ENCODE results near the gene ATG4C.

The ATG4C gene

GRCh38 chr1:62836856-62837540, 53.1 kb downstream of the ATG4C start:
- no peak for DNase-seq (ENCODE audit: extremely low read depth in 1 of 2, low read depth in 1 of 2)

- DNase-seq (ENCODE audit: extremely low read depth in 1 of 2, low read depth in 1 of 2): no peak
Measured at GRCh38 chr1:62840555-62840954, 56.6 kb downstream of the ATG4C start.

GRCh38 chr1:62841587-62842169, 57.7 kb downstream of the ATG4C start:
- DNase-seq (ENCODE audit: extremely low read depth in 1 of 2, low read depth in 1 of 2): no peak

DNA sequence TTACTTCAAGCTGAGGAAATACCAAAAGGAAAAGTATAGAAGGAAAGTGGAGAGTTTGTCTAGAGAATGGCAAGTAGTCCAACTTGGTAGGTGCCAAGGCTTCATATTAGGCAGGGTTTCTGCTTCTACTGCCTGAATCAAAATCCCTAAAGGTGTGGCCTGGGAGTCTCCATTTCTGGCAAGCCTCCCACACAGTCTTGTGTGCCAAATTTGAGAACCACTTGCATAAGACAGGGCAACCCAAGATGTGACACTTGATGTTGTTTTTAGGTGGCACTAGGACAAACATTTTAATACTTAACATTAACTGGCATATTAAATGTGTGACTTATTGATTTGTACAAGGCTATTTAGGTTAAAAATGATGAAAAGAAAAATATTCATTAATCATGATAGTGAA, 60.1 kb downstream of the ATG4C start:
- no peak for DNase-seq (ENCODE audit: extremely low read depth in 1 of 2, low read depth in 1 of 2)

DNA sequence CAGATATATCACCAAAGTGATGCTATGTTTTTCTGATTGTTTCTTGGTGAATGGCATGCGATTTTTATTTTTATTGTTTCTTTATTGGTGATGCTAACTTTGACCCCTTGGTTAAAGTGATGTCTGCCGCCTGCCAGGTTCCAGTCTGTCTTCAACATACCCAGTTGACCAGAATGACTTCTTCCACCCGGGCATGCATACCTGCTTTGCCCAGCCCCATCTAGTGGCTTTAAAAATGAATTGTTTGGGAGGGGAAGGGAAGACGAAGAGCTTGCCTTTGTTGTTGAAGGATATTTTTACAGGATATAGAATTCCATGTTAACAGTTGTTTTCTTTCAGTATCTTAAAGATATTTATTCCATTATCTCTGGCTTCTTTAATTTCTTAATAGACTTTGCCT, 65.1 kb downstream of the ATG4C start:
- no peak for DNase-seq (ENCODE audit: extremely low read depth in 1 of 2, low read depth in 1 of 2)

DNA sequence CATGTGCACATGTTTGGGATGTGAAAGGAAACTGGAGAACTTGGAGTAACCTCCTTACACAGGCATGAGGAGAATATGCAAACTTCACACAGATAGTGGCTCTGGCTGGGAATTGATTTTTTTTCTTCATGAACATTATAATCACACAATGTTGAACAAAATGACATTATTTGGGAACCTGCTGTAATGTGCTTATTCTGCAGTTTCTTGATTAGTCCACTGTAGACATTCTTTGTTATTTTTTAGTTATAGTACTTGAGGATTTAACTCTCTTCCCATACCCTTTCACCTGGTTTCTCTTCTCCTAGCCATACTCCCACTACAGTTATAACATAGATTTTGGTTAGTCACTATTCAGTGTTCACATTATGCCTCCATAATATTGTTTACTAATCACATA, 68.3 kb downstream of the ATG4C start:
- no peak for DNase-seq (ENCODE audit: extremely low read depth in 1 of 2, low read depth in 1 of 2)

DNA sequence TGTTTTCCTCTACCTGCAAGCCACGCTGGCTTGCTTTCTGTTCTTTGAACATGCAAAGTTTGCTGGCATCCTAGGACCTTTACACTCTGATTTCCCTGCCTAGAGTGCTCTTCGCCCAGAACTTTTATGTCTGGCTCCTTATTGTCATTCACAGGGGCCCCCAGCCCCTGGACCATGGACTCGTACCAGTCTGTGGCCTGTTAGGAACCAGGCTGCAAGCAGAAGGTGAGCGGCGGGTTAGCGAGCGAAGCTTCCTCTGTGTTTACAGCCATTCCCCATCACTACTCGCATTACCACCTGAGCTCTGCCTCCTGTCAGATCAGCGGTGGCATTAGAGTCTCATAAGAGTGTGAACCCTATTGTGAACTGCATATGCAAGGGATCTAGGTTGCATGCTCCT, 73.0 kb downstream of the ATG4C start:
- DNase-seq (ENCODE audit: extremely low read depth in 1 of 2, low read depth in 1 of 2): no peak

DNA sequence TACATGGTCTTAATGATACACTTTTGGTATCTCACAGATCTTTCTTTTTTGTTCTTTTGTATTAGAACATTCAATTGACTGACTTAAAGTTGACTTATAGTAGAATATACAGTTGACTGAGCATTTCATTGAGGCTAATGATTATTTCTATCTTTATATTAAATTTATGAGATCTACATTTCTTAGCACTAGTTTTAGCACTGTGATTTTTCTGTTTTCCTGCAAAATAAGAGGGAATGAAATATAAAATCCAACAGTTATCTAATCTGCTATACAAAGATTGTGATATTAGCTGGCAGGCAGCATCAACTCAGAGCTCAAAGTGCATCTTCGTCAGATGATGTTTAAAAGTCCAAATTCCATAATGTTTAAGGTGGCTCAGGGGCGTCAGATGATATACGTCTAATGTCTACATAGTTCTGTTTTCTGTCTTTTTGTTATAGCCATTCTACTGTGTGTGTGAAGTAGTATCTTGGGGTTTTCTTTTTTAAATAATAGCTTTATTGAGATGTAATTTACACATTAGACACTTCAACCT, 85.4 kb downstream of the ATG4C start:
- DNase-seq (ENCODE audit: extremely low read depth in 1 of 2, low read depth in 1 of 2): no peak

DNA sequence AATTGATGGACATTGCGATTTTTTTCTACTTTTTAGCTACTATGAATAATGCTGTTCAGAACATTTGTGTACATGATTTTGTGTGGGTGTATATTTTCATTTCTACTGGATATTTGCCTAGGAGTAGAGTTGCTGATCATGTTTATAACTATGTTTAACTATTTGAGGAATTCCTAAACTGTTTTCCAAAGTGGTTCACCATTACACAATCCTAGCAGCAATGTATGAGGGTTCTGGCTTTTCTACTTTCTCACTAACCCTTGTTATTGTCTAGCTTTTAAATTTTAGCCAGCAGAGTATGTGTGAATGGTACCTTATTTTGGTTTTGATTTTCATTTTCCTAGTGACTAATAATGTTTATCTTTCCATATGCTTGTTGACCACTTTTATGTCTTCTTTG, 86.2 kb downstream of the ATG4C start:
- DNase-seq (ENCODE audit: extremely low read depth in 1 of 2, low read depth in 1 of 2): no peak

DNA sequence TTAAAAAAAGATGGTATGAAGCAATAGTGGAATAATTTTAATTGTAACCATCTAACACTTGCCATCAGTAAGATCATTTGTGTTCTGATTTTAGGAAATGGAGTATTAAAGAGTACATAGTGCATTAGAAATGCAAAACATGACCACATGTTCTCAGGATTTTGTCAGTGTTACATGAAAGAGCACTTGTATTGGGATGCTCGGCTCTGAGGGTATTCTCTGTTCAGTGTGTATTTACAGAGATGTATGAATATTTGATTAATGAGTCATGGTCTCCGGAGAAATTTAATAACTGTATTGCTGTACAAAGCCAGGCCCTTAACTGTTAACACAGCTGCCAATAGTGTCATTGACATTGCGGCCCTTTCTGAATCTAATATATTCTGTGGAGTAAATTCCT, 91.7 kb downstream of the ATG4C start:
- no peak for DNase-seq (ENCODE audit: extremely low read depth in 1 of 2, low read depth in 1 of 2)

DNA sequence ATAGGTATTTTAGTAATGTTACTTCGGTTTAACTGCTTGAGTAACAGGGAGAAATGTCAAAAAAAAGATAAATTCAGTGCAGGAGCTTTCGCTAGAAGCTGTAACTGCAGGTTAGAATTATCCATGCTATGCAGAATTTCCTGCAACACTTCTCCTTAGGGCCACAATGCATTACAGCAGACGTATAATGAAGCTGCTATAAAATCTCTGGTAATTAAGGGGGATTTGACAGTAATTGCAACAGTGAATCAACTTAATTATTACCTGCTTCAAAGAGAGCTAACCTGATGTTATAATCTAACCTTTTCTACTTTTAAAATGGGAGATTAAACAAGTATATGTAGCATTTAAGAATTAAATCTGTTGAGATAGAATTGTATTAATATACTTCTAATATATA, 92.6 kb downstream of the ATG4C start:
- no peak for DNase-seq (ENCODE audit: extremely low read depth in 1 of 2, low read depth in 1 of 2)

GRCh38 chr1:62877579-62877978, 93.6 kb downstream of the ATG4C start:
- no peak for DNase-seq (ENCODE audit: extremely low read depth in 1 of 2, low read depth in 1 of 2)

GRCh38 chr1:62879962-62880361, 96.0 kb downstream of the ATG4C start:
- no peak for DNase-seq (ENCODE audit: extremely low read depth in 1 of 2, low read depth in 1 of 2)

- DNase-seq (ENCODE audit: extremely low read depth in 1 of 2, low read depth in 1 of 2): no peak
Measured at GRCh38 chr1:62882201-62883104, 98.5 kb downstream of the ATG4C start.

GRCh38 chr1:62884156-62884740, 100.3 kb downstream of the ATG4C start:
- no peak for DNase-seq (ENCODE audit: extremely low read depth in 1 of 2, low read depth in 1 of 2)

- DNase-seq (ENCODE audit: extremely low read depth in 1 of 2, low read depth in 1 of 2): no peak
Measured at GRCh38 chr1:62887799-62888507, 104.0 kb downstream of the ATG4C start.

DNA sequence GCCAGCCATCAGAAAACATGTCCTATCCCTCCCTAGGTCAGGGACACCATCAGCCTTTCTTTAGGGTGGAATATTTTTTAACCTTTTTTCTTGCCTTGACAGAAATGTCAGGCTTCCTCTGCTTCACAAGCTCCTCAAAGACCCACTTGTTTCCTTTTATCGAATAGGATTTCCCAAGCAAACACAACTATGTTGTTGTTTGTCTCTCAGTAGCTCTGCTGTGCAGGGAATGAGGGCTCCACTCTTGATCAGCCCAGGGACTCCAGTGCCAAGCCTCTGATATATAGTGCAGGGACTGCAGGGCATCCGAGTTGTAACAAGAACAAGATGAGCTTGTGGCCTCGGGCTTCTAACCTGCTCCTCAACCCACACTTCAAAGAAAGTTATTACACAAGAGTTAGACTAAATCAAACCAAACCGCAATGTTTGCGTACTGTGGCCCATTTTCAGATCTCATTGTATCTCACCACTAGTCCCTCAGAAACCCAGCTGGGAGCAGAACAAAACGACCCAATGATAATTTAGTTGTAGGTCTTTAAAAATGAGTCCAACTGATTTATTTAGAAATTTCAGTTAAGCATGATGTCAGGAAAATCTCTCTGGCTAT, 108.1 kb downstream of the ATG4C start:
- DNase-seq (ENCODE audit: extremely low read depth in 1 of 2, low read depth in 1 of 2): no peak

- no peak for DNase-seq (ENCODE audit: extremely low read depth in 1 of 2, low read depth in 1 of 2)
Measured at GRCh38 chr1:62897788-62898187, 113.9 kb downstream of the ATG4C start.

DNA sequence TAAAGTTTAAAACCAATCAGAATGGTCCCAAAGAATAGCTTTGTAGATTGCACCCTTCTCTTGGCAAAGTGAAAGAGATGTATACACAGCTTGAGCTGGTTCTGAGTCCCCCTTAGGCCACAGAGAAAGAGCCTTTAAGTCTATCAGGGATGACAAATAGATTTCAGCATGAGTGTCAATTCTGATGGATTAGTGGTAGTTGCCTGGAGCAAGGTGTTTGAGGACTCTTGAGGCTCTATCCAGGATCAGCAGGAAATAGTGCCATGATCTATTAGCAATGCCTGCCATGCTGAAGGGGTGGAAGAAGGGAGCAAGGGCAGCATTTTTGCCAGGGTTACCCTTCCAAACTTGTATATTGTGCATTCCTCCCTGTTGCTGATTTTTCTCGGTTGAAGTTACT, 116.6 kb downstream of the ATG4C start:
- no peak for DNase-seq (ENCODE audit: extremely low read depth in 1 of 2, low read depth in 1 of 2)

GRCh38 chr1:62901650-62902049, 117.7 kb downstream of the ATG4C start:
- DNase-seq (ENCODE audit: extremely low read depth in 1 of 2, low read depth in 1 of 2): no peak

Measured in activated CD8-positive, alpha-beta memory T cell treated with anti-CD3 and anti-CD28 coated beads for 1 hour (primary cell).